Right lobe of liver (tissue), 6 donors: ENCODE results near the gene RRP1. TPM values are rescaled to one million over a fixed set of nuclear protein-coding genes. Genes with fewer than 3 reads are reported as not detected.
A peak's percentile ranks its signal among the peaks of the same experiment; 100 is the strongest.

ENCODE experiments used
- ATAC-seq, 4 donors: fragments of 200-7000 bp; cut with Tn5 transposase; one replicate each; pipeline ENCODE4 v1.9.1; 2020; ENCODE audit warnings: mild to moderate bottlenecking in 4 of 4, moderate library complexity in 4 of 4
- DNase-seq, 3 donors: peaks; one replicate each; pipeline ENCODE4 v3.0.0-alpha.2; 2020
- H3K27ac ChIP-seq, 3 donors: fragments of 200-600 bp; one replicate each; pipeline ENCODE4 v1.8.0; 2022
- H3K27me3 ChIP-seq, 2 donors: fragments of 200-600 bp; one replicate each; pipeline ENCODE4 v1.8.0; 2022
- H3K36me3 ChIP-seq, 4 donors: fragments of 200-600 bp; sonication (generic) in 1 of 4; one replicate each; pipeline versions ENCODE4 v1.5.1 to v1.8.0; 2017 to 2022; ENCODE audit warnings: control low read depth in 1 of 4
- H3K4me1 ChIP-seq, 4 donors: fragments of 200-600 bp; sonication (generic) in 1 of 4; one replicate each; pipeline versions ENCODE4 v1.5.1 to v1.8.0; 2017 to 2022; ENCODE audit warnings: control low read depth in 1 of 4
- H3K4me3 ChIP-seq, 3 donors: fragments of 200-600 bp; one replicate each; pipeline ENCODE4 v1.8.0; 2022
- H3K9me3 ChIP-seq, 4 donors: fragments of 200-600 bp; sonication (generic) in 1 of 4; one replicate each; pipeline versions ENCODE4 v1.5.1 to v1.8.0; 2017 to 2022; ENCODE audit warnings: control low read depth in 1 of 4
- CTCF ChIP-seq, 4 donors: fragments of 200-600 bp in 3 of 4; fragments of 450-650 bp in 1 of 4; IDR thresholded peaks; one replicate each; pipeline versions ENCODE4 v1.5.1 to v1.8.0; 2016 to 2022; ENCODE audit warnings: antibody characterized with exemption in 4 of 4, mild to moderate bottlenecking in 2 of 4
- POLR2A ChIP-seq: fragments of 450-650 bp; IDR thresholded peaks from one replicate; pipeline ENCODE4 v1.6.1; 2017; ENCODE audit warnings: antibody characterized with exemption, mild to moderate bottlenecking
- WGBS: methylation state at CpG from one replicate; pipeline ENCODE4 v1.1.6; 2018; ENCODE audit warnings: low coverage, low lambda C conversion rate; ENCODE audit not compliant: insufficient coverage; ENCODE audit errors: missing lambda C conversion rate; 5-methylcytosine and 5-hydroxymethylcytosine counted together
- intact Hi-C, 2 donors: fragments of 100-400 bp; cut with DNase I; formaldehyde crosslinking; loops; one replicate each; pipeline versions ENCODE4 v1.11.2 to v1.14.1; 2022
- total RNA-seq, 6 experiments: library from RNA; depleted of rRNA in 2 of 6; stranded (reverse); fragments of >200 nt in 2 of 6; fragmentation: NEBNext Ultra II Directional in 3 of 6; extraction: Animal tissue kit (Norgen Biotek cat#: 25700) in 3 of 6; gene quantifications; one replicate each; pipeline versions ENCODE4 v1.1.0 to v1.2.4, GENCODE V29; 2016 to 2023
- donor health status: DM: no; HTN: yes; CAD: no.
- donor health status: DM: no; HTN: no; CAD: no.
- donor health status: DM: no; HTN: no; CAD: no.
- donor health status: DM: no; HTN: yes; CAD: no.
- donor health status: DM: no; HTN: yes; CAD: no.

Gene RRP1
- total RNA-seq, 6 experiments from 2014 or later: 8.8 to 25.1 (median 12.9) TPM

- Histone ChIP-seq H3K27ac (peak overlapping the region; percentile 30 to 49 (median 43)), H3K36me3 (peaks cover 0 to 37% (median 11%) of the 10 kb centered on the region in 4 donors), H3K4me1 (peaks cover 0 to 23% (median 9%) of the 10 kb centered on the region in 4 donors), H3K27me3 (no peaks in the 10 kb centered on the region), H3K9me3 (no peaks in the 10 kb centered on the region), H3K4me3 (no peak overlapping the region)
- TF ChIP-seq POLR2A: no peak
- no peak for TF ChIP-seq CTCF (IDR thresholded peaks at IDR 0.05)
- ATAC-seq (peak; percentile 55 to 73 (median 64)), DNase-seq (no peak)
- 21% methylated on average over 15 of the region's 18 CpGs for WGBS
- intact Hi-C loops: loop anchor here in 1 of 2 donors (10.0 kb wide), 1 partner anchor 63 kb away; no protein-coding TSS in a partner anchor
Observed at GRCh38 chr21:43758111-43758641, 31.2 kb upstream of the RRP1 start.

- intact Hi-C loops: loop anchor here in 1 of 2 donors (10.0 kb wide), 1 partner anchor 64 kb away; no protein-coding TSS in a partner anchor
Observed at GRCh38 chr21:43758811-43759210, 30.6 kb upstream of the RRP1 start.

GRCh38 chr21:43759651-43760050 lies 29.7 kb upstream of the RRP1 start:
- H3K36me3 ChIP-seq: peaks cover 0 to 30% (median 11%) of the 10 kb centered on the region in 4 donors
- no peak overlapping the region for H3K27ac ChIP-seq
- intact Hi-C loops: loop anchor here in 1 of 2 donors (10.0 kb wide), 1 partner anchor 65 kb away; no protein-coding TSS in a partner anchor
- no peak for TF ChIP-seq POLR2A
- TF ChIP-seq CTCF (IDR thresholded peaks at IDR 0.05): no peak
- DNase-seq (no peak), ATAC-seq (no peak)
- H3K27me3 ChIP-seq: no peaks in the 10 kb centered on the region
- no CpG with 5 or more reads among the region's 19 CpGs for WGBS
- no peaks in the 10 kb centered on the region for H3K9me3 ChIP-seq
- H3K4me3 ChIP-seq: no peak overlapping the region
- peaks cover 0 to 23% (median 9%) of the 10 kb centered on the region in 4 donors for H3K4me1 ChIP-seq

More at GRCh38 chr21:43758811-43759210, 30.6 kb upstream of the RRP1 start:
- Histone ChIP-seq H3K27ac (peak overlapping the region in 1 of 3 donors; percentile 49), H3K36me3 (peaks cover 0 to 34% (median 11%) of the 10 kb centered on the region in 4 donors), H3K4me3 (no peak overlapping the region), H3K9me3 (no peaks in the 10 kb centered on the region), H3K4me1 (peaks cover 0 to 23% (median 9%) of the 10 kb centered on the region in 4 donors), H3K27me3 (no peaks in the 10 kb centered on the region)
- ATAC-seq: no peak
- DNase-seq: no peak
- TF ChIP-seq POLR2A: no peak
- TF ChIP-seq CTCF (IDR thresholded peaks at IDR 0.05): no peak
- 50% methylated on average over 7 of the region's 10 CpGs for WGBS

GRCh38 chr21:43760391-43760958 lies 28.9 kb upstream of the RRP1 start:
- DNase-seq: no peak
- TF ChIP-seq CTCF (IDR thresholded peaks at IDR 0.05) (no peak), POLR2A (no peak)
- 92% methylated on average over 3 of the region's 22 CpGs for WGBS

More at GRCh38 chr21:43760391-43760958, 28.9 kb upstream of the RRP1 start:
- H3K27me3 ChIP-seq: no peaks in the 10 kb centered on the region
- H3K36me3 ChIP-seq: peaks cover 0 to 27% (median 9%) of the 10 kb centered on the region in 4 donors
- no peak for ATAC-seq
- no peaks in the 10 kb centered on the region for H3K9me3 ChIP-seq
- H3K4me3 ChIP-seq: no peak overlapping the region
- peaks cover 0 to 23% (median 9%) of the 10 kb centered on the region in 4 donors for H3K4me1 ChIP-seq
- intact Hi-C loops: no loop called here
- H3K27ac ChIP-seq: no peak overlapping the region
